ENCODE data around the gene BET1. TPM values are rescaled to one million over a fixed set of nuclear protein-coding genes. Genes with fewer than 3 reads are reported as not detected.
A peak's percentile ranks its signal among the peaks of the same experiment; 100 is the strongest.

Gene BET1
- total RNA-seq (10 to 100 TPM; 24.5 to 36.0 (median 26.8) TPM), polyA plus RNA-seq (10 to 100 TPM; 21.7 to 33.7 (median 29.3) TPM)
- long read RNA-seq, donor 1, transcript BET1-201 (4 exons, 1,504 nt), result major isoform, 22 of 28 reads
- long read RNA-seq, donor 1, transcript BET1-204 (3 exons, 601 nt), result minor isoform, 6 of 28 reads
- long read RNA-seq, donor 1, partial matches to known transcripts, result 0 of 28 reads
- long read RNA-seq, donor 1, other reads (novel, unspliced or antisense), result 0 of 28 reads
- long read RNA-seq, donor 2, transcript BET1-204 (3 exons, 601 nt), result minor isoform, 6 of 28 reads
- long read RNA-seq, donor 2, transcript BET1-201 (4 exons, 1,504 nt), result major isoform, 22 of 28 reads
- long read RNA-seq, donor 2, partial matches to known transcripts, result 0 of 28 reads
- long read RNA-seq, donor 2, other reads (novel, unspliced or antisense), result 0 of 28 reads

- Histone ChIP-seq H3K27ac (peak within 1 kb of the TSS; percentile 68 to 94 (median 92)), H3K27me3 (replicated peaks in 1 of 7) (peaks cover 0 to 9% (median 0%) of the 10 kb centered on the region in 7 donors), H3K36me3 (peaks cover 0 to under 1% (median 0%) of the 10 kb centered on the region in 6 donors), H3K4me3 (peak within 1 kb of the TSS; percentile 49 to 87 (median 69)), H3K4me1 (peaks cover 8 to 55% (median 38%) of the 10 kb centered on the region in 6 donors), H3K9me3 (no peaks in the 10 kb centered on the region)
- WGBS, 5 donors, result 0 to 1% (median 1%) methylated on average over 46 to 47 of the region's 47 CpGs
- peak; percentile 97 for DNase-seq
- TF ChIP-seq POLR2A (IDR thresholded peaks at IDR 0.05) (peak in 2 of 3 donors; percentile 41 to 53), POLR2AphosphoS5 (IDR thresholded peaks at IDR 0.05) (peak; percentile 88 to 98 (median 95))
- TF ChIP-seq, protein P1, sequence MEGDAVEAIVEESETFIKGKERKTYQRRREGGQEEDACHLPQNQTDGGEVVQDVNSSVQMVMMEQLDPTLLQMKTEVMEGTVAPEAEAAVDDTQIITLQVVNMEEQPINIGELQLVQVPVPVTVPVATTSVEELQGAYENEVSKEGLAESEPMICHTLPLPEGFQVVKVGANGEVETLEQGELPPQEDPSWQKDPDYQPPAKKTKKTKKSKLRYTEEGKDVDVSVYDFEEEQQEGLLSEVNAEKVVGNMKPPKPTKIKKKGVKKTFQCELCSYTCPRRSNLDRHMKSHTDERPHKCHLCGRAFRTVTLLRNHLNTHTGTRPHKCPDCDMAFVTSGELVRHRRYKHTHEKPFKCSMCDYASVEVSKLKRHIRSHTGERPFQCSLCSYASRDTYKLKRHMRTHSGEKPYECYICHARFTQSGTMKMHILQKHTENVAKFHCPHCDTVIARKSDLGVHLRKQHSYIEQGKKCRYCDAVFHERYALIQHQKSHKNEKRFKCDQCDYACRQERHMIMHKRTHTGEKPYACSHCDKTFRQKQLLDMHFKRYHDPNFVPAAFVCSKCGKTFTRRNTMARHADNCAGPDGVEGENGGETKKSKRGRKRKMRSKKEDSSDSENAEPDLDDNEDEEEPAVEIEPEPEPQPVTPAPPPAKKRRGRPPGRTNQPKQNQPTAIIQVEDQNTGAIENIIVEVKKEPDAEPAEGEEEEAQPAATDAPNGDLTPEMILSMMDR (IDR thresholded peaks at IDR 0.05 in 8 of 11, conservative IDR thresholded peaks at IDR 0.05 in 3 of 11), result no peak
- intact Hi-C loops (cut with DNase I; ENCODE audit: low total_unique reads), result loop anchor here (10.0 kb wide), 1 partner anchor 79 kb away; the partner anchor contains the start of gene GNG11
These were observed at the start of gene BET1 for GRCh38 chr7:94004024-94004951. TSS of gene BET1 (minus strand) at chr7:94004355. CDS start at chr7:94004216, 139 bp downstream.

- DNase-seq, result no peak
- TF ChIP-seq POLR2AphosphoS5 (IDR thresholded peaks at IDR 0.05) (no peak), POLR2A (IDR thresholded peaks at IDR 0.05) (no peak)
- TF ChIP-seq, protein P1 (IDR thresholded peaks at IDR 0.05 in 8 of 11, conservative IDR thresholded peaks at IDR 0.05 in 3 of 11), result no peak
- intact Hi-C loops (cut with DNase I; ENCODE audit: low total_unique reads), result no loop called here
- no peaks in the 10 kb centered on the region for H3K9me3 ChIP-seq
- peaks cover 0 to 45% (median 12%) of the 10 kb centered on the region in 6 donors for H3K4me1 ChIP-seq
- H3K4me3 ChIP-seq, result no peak overlapping the region
- 73 to 85% (median 80%) methylated on average over 2 of the region's 2 CpGs for WGBS, 5 donors
- no peaks in the 10 kb centered on the region for H3K36me3 ChIP-seq
- H3K27ac ChIP-seq, result peak overlapping the region in 5 of 8 donors; percentile 40 to 81 (median 63)
- H3K27me3 ChIP-seq (replicated peaks in 1 of 7), result peaks cover 0 to 3% (median 0%) of the 10 kb centered on the region in 7 donors
These were observed 49.4 kb upstream of the BET1 start for GRCh38 chr7:94053532-94053931.

GRCh38 chr7:94052398-94053180 is 48.4 kb upstream of the BET1 start:
- TF ChIP-seq POLR2A (IDR thresholded peaks at IDR 0.05) (no peak), POLR2AphosphoS5 (IDR thresholded peaks at IDR 0.05) (peak in 1 of 3 donors; percentile 8)
- Histone ChIP-seq H3K9me3 (no peaks in the 10 kb centered on the region), H3K27ac (peak overlapping the region in 7 of 8 donors; percentile 16 to 81 (median 56)), H3K4me1 (peaks cover 0 to 51% (median 12%) of the 10 kb centered on the region in 6 donors), H3K4me3 (no peak overlapping the region), H3K36me3 (no peaks in the 10 kb centered on the region), H3K27me3 (replicated peaks in 1 of 7) (peaks cover 0 to 3% (median 0%) of the 10 kb centered on the region in 7 donors)
- 63 to 74% (median 67%) methylated on average over 5 of the region's 5 CpGs for WGBS, 5 donors
- intact Hi-C loops (cut with DNase I; ENCODE audit: low total_unique reads), result no loop called here
- no peak for DNase-seq

DNA sequence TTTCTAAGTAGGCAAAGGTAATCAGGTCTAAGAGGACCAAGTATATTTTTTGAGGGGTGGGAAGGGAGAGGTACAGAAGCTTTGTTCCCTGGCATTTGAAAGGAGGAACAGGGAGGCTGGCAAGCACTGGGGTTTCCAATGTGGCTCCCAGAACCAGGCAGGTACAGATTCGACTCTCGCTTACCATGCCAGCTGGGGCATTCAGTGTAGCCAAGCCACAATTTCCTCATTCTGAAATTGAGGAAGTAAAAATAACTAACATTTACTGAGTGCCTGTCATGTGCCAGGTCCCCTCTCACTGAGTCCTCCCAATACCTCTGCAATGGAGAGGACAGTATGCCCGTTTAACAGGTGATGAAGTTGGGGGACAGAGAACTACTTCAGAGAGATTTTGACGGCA is 45.9 kb upstream of the BET1 start:
- intact Hi-C loops (cut with DNase I; ENCODE audit: low total_unique reads), result no loop called here
- TF ChIP-seq POLR2A (IDR thresholded peaks at IDR 0.05) (no peak), POLR2AphosphoS5 (IDR thresholded peaks at IDR 0.05) (no peak)
- TF ChIP-seq, protein P1 (IDR thresholded peaks at IDR 0.05 in 8 of 11, conservative IDR thresholded peaks at IDR 0.05 in 3 of 11), result no peak
- H3K36me3 ChIP-seq, result no peaks in the 10 kb centered on the region
- H3K27me3 ChIP-seq (replicated peaks in 1 of 7), result peaks cover 0 to 3% (median 0%) of the 10 kb centered on the region in 7 donors
- WGBS, 5 donors, result 18 to 39% (median 32%) methylated on average over 4 of the region's 4 CpGs
- DNase-seq, result peak; percentile 82
- no peaks in the 10 kb centered on the region for H3K9me3 ChIP-seq
- H3K27ac ChIP-seq, result peak overlapping the region in 5 of 8 donors; percentile 63 to 81 (median 68)
- H3K4me3 ChIP-seq, result peak overlapping the region in 1 of 8 donors; percentile 17
- H3K4me1 ChIP-seq, result peaks cover 0 to 51% (median 12%) of the 10 kb centered on the region in 6 donors
